IgD-negative memory B cell (primary cell): ENCODE data around the gene DNAJA1. TPM values are rescaled to one million over a fixed set of nuclear protein-coding genes. Genes with fewer than 3 reads are reported as not detected.
"Not testable (repeated sequence)": the region's sequence is repeated elsewhere in the genome, so short reads cannot be mapped to it uniquely, and the experiment has no call there.

ENCODE experiments used
- H3K27ac Mint-ChIP-seq, 3 donors: one replicate each; pipeline ENCODE4 v1.8.0; 2020 to 2022; ENCODE audit warnings: mild to moderate bottlenecking in 3 of 3, mixed read lengths in 3 of 3, moderate library complexity in 1 of 3
- H3K27me3 Mint-ChIP-seq: one replicate; pipeline ENCODE4 v1.8.0; 2021; ENCODE audit warnings: mixed read lengths
- H3K36me3 Mint-ChIP-seq: one replicate; pipeline ENCODE4 v1.8.0; 2020; ENCODE audit warnings: mild to moderate bottlenecking, mixed read lengths
- H3K4me1 Mint-ChIP-seq, 3 donors: one replicate each; pipeline ENCODE4 v1.8.0; 2020 to 2022; ENCODE audit warnings: mixed read lengths in 3 of 3, mild to moderate bottlenecking in 1 of 3
- H3K4me3 Mint-ChIP-seq, 4 donors: one replicate each; pipeline ENCODE4 v1.8.0; 2020 to 2022; ENCODE audit warnings: mild to moderate bottlenecking in 4 of 4, mixed read lengths in 4 of 4, moderate library complexity in 3 of 4
- H3K9me3 Mint-ChIP-seq, 3 donors: one replicate each; pipeline ENCODE4 v1.8.0; 2020 to 2021; ENCODE audit warnings: mixed read lengths in 3 of 3, mild to moderate bottlenecking in 1 of 3
- polyA plus RNA-seq: library from polyadenylated mRNA; unstranded; fragments of 300-500 nt; fragmentation: Illumina TruSeq; gene quantifications from one replicate; pipeline ENCODE4 v1.2.3, GENCODE V29; 2021

Gene DNAJA1
- polyA plus RNA-seq, 1 donor from 2014 or later = 77.1 TPM

- Mint-ChIP-seq H3K36me3 (no peaks in the 10 kb centered on the region), H3K4me3 (peak overlapping the region; percentile 18 to 85 (median 70)), H3K9me3 (no peaks in the 10 kb centered on the region), H3K27me3 (no peaks in the 10 kb centered on the region), H3K27ac (peak overlapping the region; percentile 48 to 85 (median 57)), H3K4me1 (peaks cover 15 to 23% (median 18%) of the 10 kb centered on the region in 3 donors)
Measured at GRCh38 chr9:33082538-33083326, 57.7 kb downstream of the DNAJA1 start.

- Mint-ChIP-seq H3K4me1 (peaks cover 13 to 22% (median 15%) of the 10 kb centered on the region in 3 donors), H3K27ac (peak overlapping the region in 1 of 3 donors; percentile 59)
- not testable (repeated sequence) for H3K27me3 Mint-ChIP-seq, H3K4me3 Mint-ChIP-seq, H3K9me3 Mint-ChIP-seq, H3K36me3 Mint-ChIP-seq
Measured at GRCh38 chr9:33085672-33086071, 60.6 kb downstream of the DNAJA1 start.

Other genes starting within 250 kb of the DNAJA1 start
- not detected for gene TMEM215, start 241.7 kb upstream of the DNAJA1 start, polyA plus RNA-seq
- gene APTX, start 23.6 kb upstream of the DNAJA1 start, polyA plus RNA-seq = 21.3 TPM
- gene SMU1, start 51.4 kb downstream of the DNAJA1 start, polyA plus RNA-seq = 19.3 TPM
- gene B4GALT1, start 142.1 kb downstream of the DNAJA1 start, polyA plus RNA-seq = 55.1 TPM
- gene SPINK4, start 214.9 kb downstream of the DNAJA1 start, polyA plus RNA-seq = not detected
- 89.3 TPM for gene BAG1, start 239.4 kb downstream of the DNAJA1 start, polyA plus RNA-seq
- 43.8 TPM for gene CHMP5, start 239.8 kb downstream of the DNAJA1 start, polyA plus RNA-seq